HFFc6 (cell line): ENCODE results near the gene CTNND2. TPM values are rescaled to one million over a fixed set of nuclear protein-coding genes. Genes with fewer than 3 reads are reported as not detected.

Experiments used
- DNase-seq: peaks from one replicate; pipeline ENCODE4 v3.0.0-alpha.2; 2018
- H3K27ac Mint-ChIP-seq: 2 replicates; pipeline ENCODE4 v1.8.0; 2020; ENCODE audit warnings: mild to moderate bottlenecking, mixed read lengths
- H3K27me3 Mint-ChIP-seq: 2 replicates; pipeline ENCODE4 v1.8.0; 2021; ENCODE audit warnings: mild to moderate bottlenecking, moderate library complexity, mixed read lengths; ENCODE audit not compliant: insufficient read depth
- H3K36me3 Mint-ChIP-seq: 2 replicates; pipeline ENCODE4 v1.8.0; 2021; ENCODE audit warnings: low read depth, mixed read lengths
- H3K4me1 Mint-ChIP-seq: 2 replicates; pipeline ENCODE4 v1.8.0; 2020; ENCODE audit warnings: low read depth, mixed read lengths
- H3K4me3 Mint-ChIP-seq: 2 replicates; pipeline ENCODE4 v1.8.0; 2020; ENCODE audit warnings: mild to moderate bottlenecking, moderate library complexity, mixed read lengths
- H3K9me3 Mint-ChIP-seq: 2 replicates; pipeline ENCODE4 v1.8.0; 2020; ENCODE audit warnings: mild to moderate bottlenecking, mixed read lengths
- total RNA-seq, 6 experiments: library from RNA; stranded (reverse); fragmentation: NEBNext Ultra II Directional; extraction: Animal tissue kit (Norgen Biotek cat#: 25700); gene quantifications; 2 replicates in 1 of 6; 3 replicates in 5 of 6; pipeline ENCODE4 v1.2.3, GENCODE V29; 2021
- TF ChIP-seq, protein P1 (sequence below): fragments of 200-600 bp; sonication (generic); IDR thresholded peaks from 2 replicates; pipeline ENCODE4 v1.5.0; 2021; ENCODE audit warnings: antibody characterized with exemption, mild to moderate bottlenecking

CTNND2 gene
- total RNA-seq, 6 experiments from 2014 or later, result not detected

DNA sequence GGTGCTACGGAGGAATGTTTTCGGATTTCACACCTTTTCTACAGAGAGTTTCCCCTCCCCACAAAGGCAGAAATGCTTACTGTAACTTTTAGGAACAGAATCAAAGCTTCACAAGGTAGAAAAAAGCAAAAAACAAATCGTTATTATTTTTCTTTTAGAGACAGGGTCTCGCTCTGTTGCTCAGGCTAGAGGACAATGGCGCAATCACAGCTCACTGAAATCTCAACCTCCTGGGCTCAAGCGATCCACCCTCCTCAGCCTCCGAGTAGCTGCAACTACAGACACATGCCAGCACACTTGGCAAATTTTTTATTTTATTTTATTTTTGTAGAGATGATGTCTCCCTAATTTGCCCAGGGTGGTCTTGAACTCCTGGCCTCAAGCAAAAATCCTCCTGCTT lies 394.5 kb downstream of the CTNND2 start:
- Mint-ChIP-seq H3K4me3 (no peak overlapping the region), H3K27me3 (no peaks in the 10 kb centered on the region; the same call in 1 of the 2 replicates), H3K27ac (no peak overlapping the region), H3K36me3 (no peaks in the 10 kb centered on the region), H3K9me3 (peaks cover 31% of the 10 kb centered on the region), H3K4me1 (no peaks in the 10 kb centered on the region)
- no peak for DNase-seq
- TF ChIP-seq, protein P1, sequence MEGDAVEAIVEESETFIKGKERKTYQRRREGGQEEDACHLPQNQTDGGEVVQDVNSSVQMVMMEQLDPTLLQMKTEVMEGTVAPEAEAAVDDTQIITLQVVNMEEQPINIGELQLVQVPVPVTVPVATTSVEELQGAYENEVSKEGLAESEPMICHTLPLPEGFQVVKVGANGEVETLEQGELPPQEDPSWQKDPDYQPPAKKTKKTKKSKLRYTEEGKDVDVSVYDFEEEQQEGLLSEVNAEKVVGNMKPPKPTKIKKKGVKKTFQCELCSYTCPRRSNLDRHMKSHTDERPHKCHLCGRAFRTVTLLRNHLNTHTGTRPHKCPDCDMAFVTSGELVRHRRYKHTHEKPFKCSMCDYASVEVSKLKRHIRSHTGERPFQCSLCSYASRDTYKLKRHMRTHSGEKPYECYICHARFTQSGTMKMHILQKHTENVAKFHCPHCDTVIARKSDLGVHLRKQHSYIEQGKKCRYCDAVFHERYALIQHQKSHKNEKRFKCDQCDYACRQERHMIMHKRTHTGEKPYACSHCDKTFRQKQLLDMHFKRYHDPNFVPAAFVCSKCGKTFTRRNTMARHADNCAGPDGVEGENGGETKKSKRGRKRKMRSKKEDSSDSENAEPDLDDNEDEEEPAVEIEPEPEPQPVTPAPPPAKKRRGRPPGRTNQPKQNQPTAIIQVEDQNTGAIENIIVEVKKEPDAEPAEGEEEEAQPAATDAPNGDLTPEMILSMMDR, result no peak

DNA sequence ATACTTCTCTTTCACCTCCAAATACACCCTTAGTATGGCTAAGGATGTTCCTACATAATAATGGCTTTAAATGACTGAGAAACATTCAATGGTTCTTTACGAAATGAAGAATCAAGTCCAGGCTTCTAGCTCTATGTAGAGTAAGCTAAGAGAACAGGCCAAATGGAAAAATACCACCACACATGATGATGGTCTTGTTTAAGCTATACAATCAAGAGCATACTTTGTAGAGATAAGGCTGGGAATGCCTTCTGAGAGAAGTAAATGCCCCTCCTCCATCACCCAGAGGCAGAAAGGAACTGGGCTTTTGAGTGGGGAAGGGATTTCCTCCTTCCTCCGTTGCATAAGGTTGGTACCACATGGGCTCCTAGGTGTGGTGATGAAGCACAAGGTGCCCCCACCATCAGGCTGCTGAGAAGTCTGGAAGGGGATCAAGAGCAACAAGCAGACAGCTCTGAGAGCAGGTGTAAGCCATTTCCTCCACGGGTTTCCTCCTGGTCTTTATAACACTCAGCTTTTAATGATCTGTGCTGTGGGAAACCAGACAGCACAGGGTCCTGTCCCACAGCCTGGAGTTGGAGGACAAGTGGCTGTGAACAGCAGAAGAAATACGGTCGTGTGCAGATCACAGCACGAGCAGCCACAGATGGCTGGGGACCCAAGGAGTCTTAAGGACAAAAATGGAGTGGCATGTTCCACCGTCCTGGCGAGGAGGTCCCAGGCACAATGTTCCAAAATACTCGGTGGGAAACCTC lies 396.9 kb downstream of the CTNND2 start:
- Mint-ChIP-seq H3K36me3 (no peaks in the 10 kb centered on the region), H3K4me3 (no peak overlapping the region), H3K9me3 (peaks cover 30% of the 10 kb centered on the region), H3K27me3 (no peaks in the 10 kb centered on the region; the same call in 1 of the 2 replicates), H3K4me1 (no peaks in the 10 kb centered on the region), H3K27ac (no peak overlapping the region)
- DNase-seq, result no peak
- TF ChIP-seq, protein P1, result no peak

DNA sequence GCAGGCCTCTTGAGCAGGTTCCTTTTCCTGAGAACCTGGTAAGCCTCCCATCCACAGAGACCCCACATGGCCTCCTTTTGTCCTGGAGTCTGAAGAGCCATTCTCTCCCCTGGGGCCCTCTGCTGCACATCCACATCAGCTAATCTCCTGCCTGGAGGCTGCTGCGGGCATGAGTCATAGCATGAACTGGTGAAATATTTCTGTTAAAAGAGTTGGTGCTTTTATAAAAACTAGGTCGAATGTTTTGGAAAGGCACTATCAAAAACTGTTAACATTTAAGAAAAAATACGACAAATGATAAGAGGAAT lies 399.4 kb downstream of the CTNND2 start:
- DNase-seq, result no peak
- no peaks in the 10 kb centered on the region; the same call in 1 of the 2 replicates for H3K27me3 Mint-ChIP-seq
- no peaks in the 10 kb centered on the region for H3K4me1 Mint-ChIP-seq
- H3K27ac Mint-ChIP-seq, result no peak overlapping the region
- TF ChIP-seq, protein P1, result no peak
- H3K4me3 Mint-ChIP-seq, result no peak overlapping the region
- peaks cover 19% of the 10 kb centered on the region for H3K9me3 Mint-ChIP-seq
- no peaks in the 10 kb centered on the region for H3K36me3 Mint-ChIP-seq

DNA sequence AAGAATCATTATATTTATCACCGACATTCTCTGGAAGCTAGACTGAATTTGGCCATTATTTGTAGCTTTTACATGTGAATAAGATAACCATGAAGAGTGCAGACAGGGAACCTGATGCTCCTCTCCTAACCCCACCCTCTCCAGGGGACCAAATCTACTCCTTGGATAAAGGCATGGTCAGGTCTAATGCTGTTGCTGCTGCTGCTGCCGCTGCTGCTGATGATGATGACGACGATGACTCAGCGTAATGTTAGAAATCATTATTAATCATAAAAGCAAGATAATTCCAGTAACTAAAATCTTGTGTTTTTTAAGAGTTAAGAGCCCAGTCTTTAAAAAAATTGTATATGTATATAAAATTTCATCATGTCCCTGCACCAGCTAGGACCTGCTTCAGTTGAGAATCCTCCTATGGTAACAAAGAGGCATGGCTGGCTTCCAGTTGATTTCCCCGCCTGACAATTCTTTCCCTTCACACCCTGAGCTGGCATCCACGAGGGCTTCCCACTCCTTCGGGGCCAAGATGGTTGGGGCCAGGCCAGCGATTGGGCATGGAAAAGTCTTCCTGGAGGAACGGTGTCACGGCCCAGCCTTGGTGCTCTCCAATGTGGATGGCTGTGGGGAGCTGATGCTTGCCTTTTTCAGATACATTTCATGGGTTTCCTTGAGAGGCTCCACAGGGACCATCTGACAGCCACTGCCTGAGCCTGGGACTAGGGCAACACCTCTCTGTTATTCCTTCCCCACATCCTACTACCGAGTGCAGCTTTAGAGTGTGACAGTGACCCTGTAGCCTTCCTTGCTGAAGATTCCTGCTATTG lies 400.0 kb downstream of the CTNND2 start:
- H3K27ac Mint-ChIP-seq, result no peak overlapping the region
- H3K36me3 Mint-ChIP-seq, result no peaks in the 10 kb centered on the region
- H3K4me3 Mint-ChIP-seq, result no peak overlapping the region
- peaks cover 15% of the 10 kb centered on the region for H3K9me3 Mint-ChIP-seq
- no peak for DNase-seq
- TF ChIP-seq, protein P1, result no peak
- H3K4me1 Mint-ChIP-seq, result no peaks in the 10 kb centered on the region
- no peaks in the 10 kb centered on the region; the same call in 1 of the 2 replicates for H3K27me3 Mint-ChIP-seq

DNA sequence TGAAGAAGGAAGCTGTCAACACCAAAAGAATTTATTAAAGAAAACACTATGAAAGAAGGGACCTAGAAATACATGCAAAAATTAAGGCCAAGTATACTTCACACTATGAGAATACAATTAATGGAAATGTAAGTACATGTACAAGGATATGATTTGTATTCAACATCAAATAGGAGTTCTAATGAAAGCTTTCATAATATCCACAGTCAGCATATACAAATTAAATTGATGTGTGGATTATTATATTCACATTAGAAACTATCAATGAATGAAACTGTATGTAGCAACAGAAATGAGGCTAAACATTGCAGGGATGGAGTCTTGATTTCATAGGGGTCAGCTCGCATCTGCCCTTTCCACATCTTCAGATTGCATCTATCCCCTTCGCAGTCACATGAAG lies 401.5 kb downstream of the CTNND2 start:
- TF ChIP-seq, protein P1, result no peak
- Mint-ChIP-seq H3K27me3 (no peaks in the 10 kb centered on the region; the same call in 1 of the 2 replicates), H3K27ac (no peak overlapping the region), H3K36me3 (no peaks in the 10 kb centered on the region), H3K4me3 (no peak overlapping the region), H3K4me1 (no peaks in the 10 kb centered on the region), H3K9me3 (peaks cover 18% of the 10 kb centered on the region)
- no peak for DNase-seq
